HepG2 (cell line): Measurements from ENCODE around the gene SMIM34. TPM values are rescaled to one million over a fixed set of nuclear protein-coding genes. Genes with fewer than 3 reads are reported as not detected.

Source experiments
- ARID4A ChIP-seq: sonication (generic); formaldehyde crosslinking; IDR thresholded peaks from 2 replicates; pipeline ENCODE4 v1.5.0; 2020; ENCODE audit warnings: mild to moderate bottlenecking, missing genetic modification reagents, borderline replicate concordance
- ATF2 ChIP-seq: sonication (generic); formaldehyde crosslinking; IDR thresholded peaks from 2 replicates; pipeline ENCODE4 v1.4.0; 2020; ENCODE audit warnings: missing genetic modification reagents
- CREBL2 ChIP-seq: sonication (generic); formaldehyde crosslinking; IDR thresholded peaks from 2 replicates; pipeline ENCODE4 v1.8.1; 2023; ENCODE audit warnings: missing genetic modification reagents, mild to moderate bottlenecking, borderline replicate concordance
- CREM ChIP-seq, 2 experiments: sonication (generic) in 1 of 2; formaldehyde crosslinking in 1 of 2; IDR thresholded peaks; 2 replicates each; pipeline versions ENCODE4 v1.4.0 to v1.6.1; 2016 to 2020; ENCODE audit warnings: antibody characterized with exemption in 1 of 2, mild to moderate bottlenecking in 1 of 2, missing genetic modification reagents in 1 of 2
- DMTF1 ChIP-seq: sonication (generic); formaldehyde crosslinking; IDR thresholded peaks from 2 replicates; pipeline ENCODE4 v1.4.0; 2020; ENCODE audit warnings: mild to moderate bottlenecking, missing genetic modification reagents
- FOSL2 ChIP-seq: sonication (generic); formaldehyde crosslinking; IDR thresholded peaks from 2 replicates; pipeline ENCODE4 v1.4.0; 2020; ENCODE audit warnings: missing genetic modification reagents
- MED1 ChIP-seq: sonication (generic); formaldehyde crosslinking; IDR thresholded peaks from 2 replicates; pipeline ENCODE4 v1.4.0; 2020; ENCODE audit warnings: missing genetic modification reagents
- MLX ChIP-seq: IDR thresholded peaks from 2 replicates; pipeline ENCODE4 v1.6.1; 2016
- MTF2 ChIP-seq: sonication (generic); formaldehyde crosslinking; IDR thresholded peaks from 2 replicates; pipeline ENCODE4 v1.5.0; 2020; ENCODE audit warnings: missing genetic modification reagents, borderline replicate concordance
- NCOA2 ChIP-seq: sonication (generic); formaldehyde crosslinking; IDR thresholded peaks from 2 replicates; pipeline ENCODE4 v1.8.0; 2022; ENCODE audit warnings: inconsistent platforms
- SP5 ChIP-seq: IDR thresholded peaks from 2 replicates; pipeline ENCODE4 v1.6.1; 2016; ENCODE audit warnings: low read depth, borderline replicate concordance
- STAG1 ChIP-seq: sonication (generic); formaldehyde crosslinking; IDR thresholded peaks from 2 replicates; pipeline ENCODE4 v1.4.0; 2020; ENCODE audit warnings: missing genetic modification reagents
- TGIF2 ChIP-seq: IDR thresholded peaks from 2 replicates; pipeline ENCODE4 v1.6.1; 2016; ENCODE audit warnings: control low read depth, missing compliant biosample characterization
- ZBTB38 ChIP-seq: sonication (generic); formaldehyde crosslinking; IDR thresholded peaks from 2 replicates; pipeline ENCODE4 v1.5.1; 2020; ENCODE audit warnings: mild to moderate bottlenecking, missing genetic modification reagents
- ZBTB4 ChIP-seq: sonication (generic); formaldehyde crosslinking; IDR thresholded peaks from 2 replicates; pipeline ENCODE4 v1.4.0; 2020; ENCODE audit warnings: missing genetic modification reagents, mild to moderate bottlenecking, borderline replicate concordance
- ZNF121 ChIP-seq: sonication (generic); formaldehyde crosslinking; IDR thresholded peaks from 2 replicates; pipeline ENCODE4 v1.5.0; 2020; ENCODE audit warnings: mild to moderate bottlenecking, missing genetic modification reagents
- ZNF616 ChIP-seq: sonication (generic); formaldehyde crosslinking; IDR thresholded peaks from 2 replicates; pipeline ENCODE4 v1.5.0; 2020; ENCODE audit warnings: low read depth, mild to moderate bottlenecking, missing genetic modification reagents
- ZSCAN25 ChIP-seq: sonication (generic); formaldehyde crosslinking; IDR thresholded peaks from 2 replicates; pipeline ENCODE4 v1.8.0; 2022; ENCODE audit warnings: mild to moderate bottlenecking, missing genetic modification reagents
- polyA plus RNA-seq, 8 experiments: library from polyadenylated mRNA; depleted of rRNA in 3 of 8; stranded (reverse) in 7 of 8; unstranded in 1 of 8; fragments of >200 nt; fragmentation: Illumina TruSeq in 4 of 8; extraction: Trizol in 4 of 8; gene quantifications; 2 replicates each; pipeline versions ENCODE4 v1.2.1 to v1.2.3, GENCODE V29; 2011 to 2016; ENCODE audit warnings: low read depth in 4 of 8, missing spikeins in 1 of 8, mixed read lengths in 1 of 8; ENCODE audit not compliant: insufficient read depth in 1 of 8
- total RNA-seq, 5 experiments: library from RNA; depleted of rRNA; stranded (reverse); fragments of >200 nt; fragmentation: Illumina TruSeq; extraction: Trizol; gene quantifications; 2 replicates each; pipeline ENCODE4 v1.2.3, GENCODE V29; 2016; ENCODE audit warnings: low read depth in 1 of 5

SMIM34 gene
- total and polyA plus RNA-seq, 2 of the 13 experiments (the other 11 are each of a cell fraction or from before 2014, with no cell fraction given), result not detected

GRCh38 chr21:34372321-34372720, 51.4 kb downstream of the SMIM34 start (continued):
- TF ChIP-seq ZBTB4 (CRISPR knock-in tag), result no peak
- TF ChIP-seq SP5, result 0 out of 2 replicates have a peak, but pooled peaks have one; percentile 20
- no peak; the same call in 1 of the 2 replicates for TF ChIP-seq ZSCAN25
- 0 out of 2 replicates have a peak, but pooled peaks have one; percentile 61 for TF ChIP-seq ZBTB38 (CRISPR knock-in tag)
- TF ChIP-seq CREBL2 (CRISPR knock-in tag), result no peak
- TF ChIP-seq ZNF616, result no peak
- no peak for TF ChIP-seq TGIF2 (CRISPR knock-in tag)
- peak; percentile 64 for TF ChIP-seq FOSL2 (CRISPR knock-in tag)
- TF ChIP-seq ARID4A (CRISPR knock-in tag), result peak; percentile 60; the same call in 1 of the 2 replicates
- TF ChIP-seq STAG1 (CRISPR knock-in tag), result no peak
- peak; percentile 81 for TF ChIP-seq MED1 (CRISPR knock-in tag)
- TF ChIP-seq ZNF121 (CRISPR knock-in tag), result no peak
- TF ChIP-seq NCOA2 (CRISPR knock-in tag), result peak; percentile 86
- TF ChIP-seq MLX (CRISPR knock-in tag), result peak; percentile 60; the same call in 1 of the 2 replicates
- peak; percentile 90 for TF ChIP-seq ATF2 (CRISPR knock-in tag)
- TF ChIP-seq MTF2, result no peak
- no peak for TF ChIP-seq DMTF1 (CRISPR knock-in tag)
- peak; percentile 39; the same call in 1 of the 2 replicates for TF ChIP-seq CREM (IDR thresholded peaks at IDR 0.05)
- no peak for TF ChIP-seq CREM (CRISPR knock-in tag; IDR thresholded peaks at IDR 0.05)
